GM23248 (cell line): ENCODE measurements around the gene SHROOM1.

Experiments used
- EZH2 ChIP-seq: fragments of 200-600 bp; sonication (generic); IDR thresholded peaks from 2 replicates; pipeline ENCODE4 v1.6.1; 2018; ENCODE audit warnings: antibody characterized with exemption, mild to moderate bottlenecking; ENCODE audit not compliant: insufficient read depth, poor library complexity, severe bottlenecking
- EZH2phosphoT487 ChIP-seq: fragments of 200-600 bp; sonication (generic); IDR thresholded peaks from 2 replicates; pipeline ENCODE4 v1.6.1; 2018; ENCODE audit warnings: antibody characterized with exemption, moderate library complexity, mild to moderate bottlenecking, low read depth; ENCODE audit not compliant: insufficient read depth

DNA sequence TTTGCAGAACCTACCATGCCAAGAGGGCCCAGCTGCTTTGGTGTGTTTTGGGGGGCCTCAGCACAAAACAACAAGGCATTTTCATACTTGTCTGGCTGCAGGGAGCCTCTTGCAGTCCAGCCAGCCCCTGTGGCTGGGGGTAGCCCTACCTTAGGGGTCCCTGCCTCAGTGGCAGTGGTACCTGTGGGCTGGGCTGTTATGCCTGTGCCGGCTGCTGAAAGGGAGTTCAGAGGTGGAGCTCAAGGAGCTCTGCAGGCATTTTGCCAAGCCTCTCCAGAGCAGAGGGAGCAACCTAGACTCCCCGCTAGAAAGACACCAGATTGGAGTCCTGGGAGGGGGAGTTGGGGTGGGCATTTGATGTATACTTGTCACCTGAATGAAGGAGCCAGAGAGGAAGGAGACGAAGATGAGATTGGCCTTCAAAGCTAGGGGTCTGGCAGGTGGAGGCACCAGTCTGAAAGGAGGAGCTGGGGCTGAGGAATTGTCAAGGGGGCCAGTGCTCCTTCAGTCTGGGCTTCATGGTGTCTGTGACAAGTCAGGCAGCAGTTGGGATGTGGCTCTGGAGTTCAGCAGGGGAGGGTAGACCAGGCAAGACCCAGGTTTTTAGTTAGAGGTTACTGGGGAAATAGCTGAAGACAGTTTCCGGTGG is 1.5 kb downstream of the SHROOM1 start:
- TF ChIP-seq EZH2 (no peak), EZH2phosphoT487 (no peak)
